Activated CD8-positive, alpha-beta memory T cell treated with anti-CD3 and anti-CD28 coated beads for 24 hours (primary cell): ENCODE results near the gene RPS27.
"Not testable (repeated sequence)": the region's sequence is repeated elsewhere in the genome, so short reads cannot be mapped to it uniquely, and the experiment has no call there.

Experiments
- DNase-seq: peaks from one replicate; pipeline ENCODE4 v3.0.0-alpha.2; 2020

RPS27 gene

DNA sequence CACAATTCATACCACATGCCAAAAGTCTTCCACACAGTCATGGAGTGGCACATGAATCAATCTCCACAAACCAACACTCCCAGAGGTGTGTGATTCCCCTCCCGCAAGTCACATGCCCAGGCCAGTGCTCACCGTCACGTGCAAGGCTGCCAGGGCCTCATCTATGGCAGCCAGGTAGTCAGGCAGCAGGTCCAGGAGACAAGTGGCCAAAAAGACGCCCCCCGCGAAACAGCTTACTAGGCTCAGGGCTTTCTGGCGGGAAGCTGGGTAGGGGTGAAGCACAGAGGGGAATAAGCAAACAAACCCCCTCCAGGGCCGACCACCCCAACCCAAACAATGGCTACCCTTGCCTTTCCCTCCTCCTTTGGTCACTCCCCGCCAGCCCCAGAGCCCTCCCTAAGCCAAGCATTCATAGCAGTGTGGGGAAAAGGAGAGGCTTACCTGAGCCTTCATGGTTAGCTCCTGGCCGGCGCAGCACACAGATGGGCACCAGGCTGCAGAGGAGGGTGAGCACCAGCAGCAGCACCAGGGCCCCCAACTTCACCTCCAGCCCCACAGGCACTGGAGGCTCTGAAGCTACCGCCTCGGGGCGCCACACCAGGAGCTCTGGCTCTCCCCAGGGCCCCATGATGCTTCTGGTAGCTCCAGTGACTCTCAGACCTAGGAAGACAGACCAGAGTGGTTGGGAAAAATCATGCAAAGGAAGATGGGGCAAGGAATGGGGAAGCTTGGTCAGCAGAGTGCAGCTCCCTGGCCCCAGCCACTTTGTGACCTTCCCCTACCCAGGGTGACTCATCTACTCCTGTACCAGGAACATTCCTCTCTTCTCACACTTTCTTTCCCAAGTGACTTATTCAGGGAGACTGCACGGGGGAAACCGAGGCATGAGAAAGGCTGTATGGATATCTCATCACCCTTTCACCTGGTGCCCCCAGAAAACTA is 28.2 kb upstream of the RPS27 start:
- DNase-seq: no peak

DNA sequence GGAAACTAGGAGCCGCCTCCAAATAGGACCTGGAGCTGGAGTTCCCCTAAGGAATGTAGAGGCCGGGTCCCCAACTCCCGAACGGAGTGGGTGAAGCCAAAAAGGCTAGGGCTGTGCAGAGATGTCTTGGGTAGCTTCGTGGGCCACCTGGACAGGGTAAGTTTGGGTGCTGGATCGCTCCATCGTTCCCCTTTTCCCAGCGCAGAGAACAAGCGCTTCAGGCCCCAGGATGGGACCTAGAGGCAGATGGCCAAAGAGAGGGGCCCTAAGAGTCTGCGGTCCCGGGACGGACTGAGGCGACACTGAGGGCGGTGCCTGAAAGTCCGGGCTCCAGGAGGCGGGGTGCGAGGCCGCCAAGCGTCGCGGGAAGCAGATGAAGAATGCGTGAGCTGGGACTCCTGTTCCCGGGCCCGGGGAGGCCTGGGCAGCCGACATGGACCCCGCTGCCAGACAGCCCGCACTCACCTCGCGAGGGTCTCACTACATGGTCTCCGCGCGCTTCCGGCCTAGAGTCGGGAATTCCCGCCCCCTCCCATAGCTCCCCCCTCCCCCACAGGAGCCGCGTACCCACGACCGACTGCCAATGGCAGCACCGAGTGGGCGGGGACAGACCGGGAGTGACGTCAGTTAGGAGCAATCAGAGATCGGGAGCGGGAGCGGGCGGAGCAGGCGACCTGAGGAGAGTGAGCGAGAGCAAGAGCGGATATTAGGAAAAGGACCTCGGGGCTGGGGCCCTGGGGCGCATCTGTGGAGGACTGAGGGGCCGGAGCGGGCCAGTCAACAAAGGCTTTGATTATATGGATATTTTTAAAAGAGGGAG is 27.3 kb upstream of the RPS27 start, which contains the start of gene SLC39A1:
TSS of gene SLC39A1 (minus strand) at position 508 of the 820 bp plus-strand sequence. CDS start 822 bp downstream, outside the sequence.
- peak; percentile 98 for DNase-seq

GRCh38 chr1:153963850-153964331 is 26.7 kb upstream of the RPS27 start:
- no peak for DNase-seq

GRCh38 chr1:153967107-153967999 is 23.2 kb upstream of the RPS27 start, which contains the start of gene CREB3L4:
Gene CREB3L4, plus strand, starts transcription at chr1:153967902. Its CDS starts 624 bp downstream, at chr1:153968526.
- peak; percentile 89 for DNase-seq

GRCh38 chr1:153968000-153968363 is 22.6 kb upstream of the RPS27 start:
- DNase-seq: no peak

- DNase-seq: no peak
These were observed 22.2 kb upstream of the RPS27 start for GRCh38 chr1:153968408-153968807.

DNA sequence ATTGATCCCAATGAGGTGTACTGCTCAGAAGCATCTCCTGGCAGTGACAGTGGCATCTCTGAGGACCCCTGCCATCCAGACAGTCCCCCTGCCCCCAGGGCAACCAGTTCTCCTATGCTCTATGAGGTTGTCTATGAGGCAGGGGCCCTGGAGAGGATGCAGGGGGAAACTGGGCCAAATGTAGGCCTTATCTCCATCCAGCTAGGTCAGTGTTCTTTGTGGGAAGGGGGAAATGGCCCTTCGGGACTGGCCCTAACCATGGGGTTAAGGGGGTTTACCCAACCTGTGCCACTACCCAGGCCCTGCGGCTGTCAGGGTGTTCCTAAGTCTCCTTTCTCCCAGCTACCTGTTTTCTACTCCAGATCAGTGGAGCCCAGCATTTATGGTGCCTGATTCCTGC is 21.6 kb upstream of the RPS27 start:
- DNase-seq: no peak

DNA sequence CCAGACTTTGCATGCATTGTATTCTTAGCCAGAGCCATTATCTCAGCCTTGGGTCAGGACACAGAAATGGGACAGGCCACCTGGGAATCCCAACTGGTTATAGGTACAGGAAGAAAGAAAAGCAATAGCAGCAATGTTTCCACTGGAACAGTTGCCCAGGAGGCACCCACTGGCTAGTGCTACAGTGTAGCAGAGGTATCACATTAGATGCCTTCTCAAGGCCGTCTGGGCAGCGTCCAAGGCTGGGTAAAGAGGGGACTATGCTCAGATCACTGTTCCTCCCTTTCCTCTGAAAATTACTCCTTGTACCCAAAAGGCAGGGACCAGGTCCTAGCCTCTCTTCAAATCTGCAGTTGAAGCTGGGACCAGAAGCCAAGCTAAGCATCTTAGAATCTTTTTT is 20.2 kb upstream of the RPS27 start:
- DNase-seq: no peak

GRCh38 chr1:153973071-153973470 is 17.5 kb upstream of the RPS27 start:
- DNase-seq: no peak

GRCh38 chr1:153973525-153973924 is 17.0 kb upstream of the RPS27 start:
- no peak for DNase-seq

DNA sequence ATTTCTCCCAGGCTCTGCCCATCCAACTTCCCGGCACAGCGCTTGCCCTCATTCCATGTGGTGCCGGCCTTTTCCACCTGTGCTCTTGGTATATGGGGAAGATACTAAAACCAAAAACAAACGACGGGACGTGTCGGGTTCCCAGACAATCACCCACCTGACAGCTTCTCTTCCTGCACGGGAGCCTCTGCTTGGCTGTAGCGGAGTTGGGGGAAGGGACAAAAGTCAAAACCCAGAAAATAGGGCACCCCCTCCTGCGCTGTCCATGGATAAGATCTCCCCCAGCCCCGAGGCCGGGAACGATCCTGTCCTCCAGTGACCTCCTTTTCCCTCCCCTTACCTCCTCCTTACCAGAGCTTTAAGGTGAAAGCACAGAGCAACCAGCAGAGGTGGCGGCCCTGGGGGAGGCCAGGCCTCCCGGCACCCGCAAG is 13.7 kb upstream of the RPS27 start:
- no peak for DNase-seq

GRCh38 chr1:153977250-153978240 is 13.0 kb upstream of the RPS27 start, which contains the start of gene JTB:
Gene JTB, minus strand, starts transcription at chr1:153977674. Its CDS starts 422 bp downstream, at chr1:153977252.
- DNase-seq: peak; percentile 91

- no peak for DNase-seq
These were observed 12.2 kb upstream of the RPS27 start for GRCh38 chr1:153978274-153978909.

- DNase-seq: not testable (repeated sequence)
These were observed 11.5 kb upstream of the RPS27 start for GRCh38 chr1:153979091-153979490.

DNA sequence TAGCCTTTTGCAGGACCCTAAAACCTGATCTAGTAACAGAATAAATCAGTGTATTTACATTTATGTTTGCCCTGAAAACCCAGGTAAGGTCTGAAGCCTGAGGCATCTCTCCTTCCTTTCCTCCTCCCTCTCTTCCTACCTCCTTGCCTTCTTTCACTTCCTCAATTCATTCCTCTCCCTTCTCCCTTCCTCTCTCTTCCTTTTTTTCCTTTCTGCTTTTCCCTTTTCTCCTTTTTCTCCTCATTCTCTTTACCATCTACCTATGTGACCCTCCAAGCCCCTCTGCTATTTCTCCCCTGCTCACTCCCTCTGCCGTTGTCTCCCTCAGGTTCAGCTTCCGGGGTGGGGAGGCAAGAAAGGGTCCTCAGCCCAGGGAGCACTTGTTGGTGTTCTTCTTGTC is 8.8 kb upstream of the RPS27 start:
- DNase-seq: not testable (repeated sequence)

DNA sequence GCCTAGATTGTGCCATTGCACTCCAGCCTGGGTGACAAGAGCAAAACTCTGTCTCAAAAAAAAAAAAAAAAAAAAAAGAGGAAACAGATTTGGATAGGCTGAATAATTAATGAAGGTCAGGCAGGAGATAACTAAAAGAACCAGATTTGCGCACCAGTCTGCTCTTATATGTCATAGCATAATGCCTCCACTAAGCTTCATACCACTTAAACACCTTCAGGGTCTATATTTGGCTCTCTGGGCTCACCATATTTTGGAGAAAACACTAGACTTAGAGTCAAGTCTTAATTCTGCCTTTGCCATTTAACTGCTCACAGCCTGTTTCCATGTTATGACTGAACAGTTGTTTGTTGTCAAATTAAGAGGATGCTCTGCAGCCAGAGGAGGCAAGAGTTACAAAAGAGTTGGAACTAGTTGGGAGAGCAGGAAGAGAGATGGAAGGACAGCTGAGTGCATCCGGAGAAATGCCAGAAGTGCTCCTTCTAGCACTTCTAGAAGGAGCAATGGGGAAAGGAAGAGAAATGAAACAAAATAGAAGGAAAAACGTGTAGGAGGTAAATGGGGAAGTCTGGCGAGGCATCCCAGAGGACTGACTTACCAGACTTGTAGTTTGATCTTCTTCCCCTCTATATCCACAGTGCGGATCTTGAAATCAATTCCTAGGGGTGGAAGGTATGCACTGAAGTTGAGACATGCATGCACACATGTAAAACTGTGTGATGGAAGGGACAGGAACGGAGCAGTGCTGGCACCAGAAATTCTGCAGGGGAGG is 6.3 kb upstream of the RPS27 start:
- DNase-seq: no peak

GRCh38 chr1:153985341-153985912 is 5.1 kb upstream of the RPS27 start:
- DNase-seq: peak; percentile 75

- DNase-seq: peak; percentile 75
These were observed 4.4 kb upstream of the RPS27 start, which contains the start of gene RAB13 for GRCh38 chr1:153985941-153986761. Gene RAB13, minus strand, starts transcription at chr1:153986339. Its CDS starts 103 bp downstream, at chr1:153986236.
